ENCODE measurements around the gene MTG2. TPM values are rescaled to one million over a fixed set of nuclear protein-coding genes. Genes with fewer than 3 reads are reported as not detected.
A peak's percentile ranks its signal among the peaks of the same experiment; 100 is the strongest.

The MTG2 gene
- total and polyA plus RNA-seq, 2 of the 13 experiments (the other 11 are each of a cell fraction or from before 2014, with no cell fraction given), result 20.4 to 37.8 TPM

DNA sequence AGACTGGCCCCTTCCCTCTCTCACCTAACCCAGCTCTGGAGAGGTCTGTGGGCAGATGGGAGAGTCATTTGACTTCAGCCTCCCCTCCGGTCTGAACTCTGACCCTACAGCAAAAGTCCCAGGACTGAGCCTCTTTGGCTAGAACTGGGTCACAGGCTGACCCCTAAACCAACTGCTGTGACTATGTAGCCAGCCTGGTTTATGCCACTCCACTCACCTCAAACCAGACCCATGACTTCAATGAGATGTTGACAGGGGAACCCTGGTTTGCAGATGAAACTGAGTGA is 54.6 kb downstream of the MTG2 start (continued):
- TF ChIP-seq, protein P1, sequence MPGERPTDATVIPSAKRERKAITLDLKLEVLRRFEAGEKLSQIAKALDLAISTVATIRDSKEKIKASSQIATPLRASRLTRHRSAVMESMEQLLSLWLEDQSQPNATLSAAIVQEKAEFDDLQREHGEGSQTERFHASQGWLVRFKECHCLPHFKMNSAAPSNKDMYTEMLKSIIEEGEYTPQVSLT (CRISPR knock-in tag; IDR thresholded peaks at IDR 0.05; ENCODE audit: borderline replicate concordance, low read depth), result 0 out of 2 replicates have a peak, but pooled peaks have one; percentile 77
- TF ChIP-seq MEIS1 (CRISPR knock-in tag; IDR thresholded peaks at IDR 0.05; ENCODE audit: borderline replicate concordance), result 0 out of 2 replicates have a peak, but pooled peaks have one; percentile 44
- TF ChIP-seq NR3C1 (CRISPR knock-in tag; IDR thresholded peaks at IDR 0.05), result no peak
- TF ChIP-seq ZNF337 (CRISPR knock-in tag; IDR thresholded peaks at IDR 0.05; ENCODE audit: borderline replicate concordance, low read depth), result no peak
- 0 out of 2 replicates have a peak, but pooled peaks have one; percentile 8 for TF ChIP-seq GATA4 (IDR thresholded peaks at IDR 0.05; ENCODE audit: borderline replicate concordance, low read depth)
- TF ChIP-seq REPIN1 (CRISPR knock-in tag; IDR thresholded peaks at IDR 0.05; ENCODE audit: borderline replicate concordance, low read depth), result no peak
- no peak; the same call in 1 of the 2 replicates for TF ChIP-seq NFATC3 (CRISPR knock-in tag; IDR thresholded peaks at IDR 0.05)
- TF ChIP-seq DNMT1 (CRISPR knock-in tag; IDR thresholded peaks at IDR 0.05), result no peak
- TF ChIP-seq CHD4 (IDR thresholded peaks at IDR 0.05; ENCODE audit: borderline replicate concordance, low read length), result peak; percentile 74; the same call in 1 of the 2 replicates
- TF ChIP-seq ZNF343 (CRISPR knock-in tag; IDR thresholded peaks at IDR 0.05), result 0 out of 2 replicates have a peak, but pooled peaks have one; percentile 33
- TF ChIP-seq ONECUT2 (CRISPR knock-in tag; IDR thresholded peaks at IDR 0.05), result no peak
- no peak for TF ChIP-seq SRSF1 (optimal IDR thresholded peaks at IDR 0.05; ENCODE audit: low read depth, low read length)
- TF ChIP-seq, protein P2, sequence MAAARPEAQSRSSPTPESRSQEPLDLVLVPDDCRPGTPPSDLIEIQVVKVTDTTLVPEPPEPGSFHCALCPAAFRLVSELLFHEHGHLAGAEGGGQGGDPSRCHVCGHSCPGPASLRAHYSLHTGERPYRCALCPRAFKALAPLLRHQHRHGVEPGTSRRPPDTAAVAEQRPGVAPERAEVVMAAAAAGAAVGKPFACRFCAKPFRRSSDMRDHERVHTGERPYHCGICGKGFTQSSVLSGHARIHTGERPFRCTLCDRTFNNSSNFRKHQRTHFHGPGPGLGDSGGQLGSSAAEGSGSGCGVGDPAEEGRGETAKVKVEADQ (CRISPR knock-in tag; IDR thresholded peaks at IDR 0.05; ENCODE audit: borderline replicate concordance), result peak; percentile 54
- no peak for TF ChIP-seq ZNF747 (CRISPR knock-in tag; IDR thresholded peaks at IDR 0.05; ENCODE audit: borderline replicate concordance)
- no peak for TF ChIP-seq ATF7 (IDR thresholded peaks at IDR 0.05)
- no peak for TF ChIP-seq ATF7 (CRISPR knock-in tag; IDR thresholded peaks at IDR 0.05)
- no peak for TF ChIP-seq ZNF282 (IDR thresholded peaks at IDR 0.05; ENCODE audit: partially characterized antibody)
- TF ChIP-seq NCOA5 (CRISPR knock-in tag; IDR thresholded peaks at IDR 0.05), result no peak
- TF ChIP-seq ZBTB7B (CRISPR knock-in tag; IDR thresholded peaks at IDR 0.05), result no peak
- TF ChIP-seq SP2 (CRISPR knock-in tag; IDR thresholded peaks at IDR 0.05), result no peak
- TF ChIP-seq, protein P3, sequence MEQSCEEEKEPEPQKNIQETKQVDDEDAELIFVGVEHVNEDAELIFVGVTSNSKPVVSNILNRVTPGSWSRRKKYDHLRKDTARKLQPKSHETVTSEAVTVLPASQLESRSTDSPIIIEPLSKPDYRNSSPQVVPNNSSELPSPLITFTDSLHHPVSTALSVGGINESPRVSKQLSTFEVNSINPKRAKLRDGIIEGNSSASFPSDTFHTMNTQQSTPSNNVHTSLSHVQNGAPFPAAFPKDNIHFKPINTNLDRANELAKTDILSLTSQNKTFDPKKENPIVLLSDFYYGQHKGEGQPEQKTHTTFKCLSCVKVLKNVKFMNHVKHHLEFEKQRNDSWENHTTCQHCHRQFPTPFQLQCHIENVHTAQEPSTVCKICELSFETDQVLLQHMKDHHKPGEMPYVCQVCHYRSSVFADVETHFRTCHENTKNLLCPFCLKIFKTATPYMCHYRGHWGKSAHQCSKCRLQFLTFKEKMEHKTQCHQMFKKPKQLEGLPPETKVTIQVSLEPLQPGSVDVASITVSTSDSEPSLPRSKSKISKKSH (CRISPR knock-in tag; IDR thresholded peaks at IDR 0.05; ENCODE audit: borderline replicate concordance), result no peak
- no peak for TF ChIP-seq MEIS2 (CRISPR knock-in tag; IDR thresholded peaks at IDR 0.05)
- TF ChIP-seq, protein P4, sequence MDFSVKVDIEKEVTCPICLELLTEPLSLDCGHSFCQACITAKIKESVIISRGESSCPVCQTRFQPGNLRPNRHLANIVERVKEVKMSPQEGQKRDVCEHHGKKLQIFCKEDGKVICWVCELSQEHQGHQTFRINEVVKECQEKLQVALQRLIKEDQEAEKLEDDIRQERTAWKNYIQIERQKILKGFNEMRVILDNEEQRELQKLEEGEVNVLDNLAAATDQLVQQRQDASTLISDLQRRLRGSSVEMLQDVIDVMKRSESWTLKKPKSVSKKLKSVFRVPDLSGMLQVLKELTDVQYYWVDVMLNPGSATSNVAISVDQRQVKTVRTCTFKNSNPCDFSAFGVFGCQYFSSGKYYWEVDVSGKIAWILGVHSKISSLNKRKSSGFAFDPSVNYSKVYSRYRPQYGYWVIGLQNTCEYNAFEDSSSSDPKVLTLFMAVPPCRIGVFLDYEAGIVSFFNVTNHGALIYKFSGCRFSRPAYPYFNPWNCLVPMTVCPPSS (IDR thresholded peaks at IDR 0.05), result no peak
- TF ChIP-seq, protein P5, sequence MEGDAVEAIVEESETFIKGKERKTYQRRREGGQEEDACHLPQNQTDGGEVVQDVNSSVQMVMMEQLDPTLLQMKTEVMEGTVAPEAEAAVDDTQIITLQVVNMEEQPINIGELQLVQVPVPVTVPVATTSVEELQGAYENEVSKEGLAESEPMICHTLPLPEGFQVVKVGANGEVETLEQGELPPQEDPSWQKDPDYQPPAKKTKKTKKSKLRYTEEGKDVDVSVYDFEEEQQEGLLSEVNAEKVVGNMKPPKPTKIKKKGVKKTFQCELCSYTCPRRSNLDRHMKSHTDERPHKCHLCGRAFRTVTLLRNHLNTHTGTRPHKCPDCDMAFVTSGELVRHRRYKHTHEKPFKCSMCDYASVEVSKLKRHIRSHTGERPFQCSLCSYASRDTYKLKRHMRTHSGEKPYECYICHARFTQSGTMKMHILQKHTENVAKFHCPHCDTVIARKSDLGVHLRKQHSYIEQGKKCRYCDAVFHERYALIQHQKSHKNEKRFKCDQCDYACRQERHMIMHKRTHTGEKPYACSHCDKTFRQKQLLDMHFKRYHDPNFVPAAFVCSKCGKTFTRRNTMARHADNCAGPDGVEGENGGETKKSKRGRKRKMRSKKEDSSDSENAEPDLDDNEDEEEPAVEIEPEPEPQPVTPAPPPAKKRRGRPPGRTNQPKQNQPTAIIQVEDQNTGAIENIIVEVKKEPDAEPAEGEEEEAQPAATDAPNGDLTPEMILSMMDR (CRISPR knock-in tag; IDR thresholded peaks at IDR 0.05), result no peak
- TF ChIP-seq ZNF660 (CRISPR knock-in tag; IDR thresholded peaks at IDR 0.05; ENCODE audit: borderline replicate concordance, low read depth), result no peak
- no peak; the same call in 1 of the 2 replicates for TF ChIP-seq ZNF30 (CRISPR knock-in tag; IDR thresholded peaks at IDR 0.05)

Measured in HepG2 (cell line).